Transverse colon (tissue), 4 donors: ENCODE results near the gene ADAMTS14.
"Not testable (repeated sequence)": the region's sequence is repeated elsewhere in the genome, so short reads cannot be mapped to it uniquely, and the experiment has no call there.

Source experiments
- CTCF ChIP-seq, 5 experiments: fragments of 200-600 bp in 3 of 5; fragments of 450-650 bp in 2 of 5; sonication (generic) in 3 of 5; IDR thresholded peaks; 1 replicate in 2 of 5; 2 replicates in 3 of 5; pipeline ENCODE4 v1.5.1; 2016 to 2017; ENCODE audit warnings: antibody characterized with exemption in 5 of 5, inconsistent platforms in 3 of 5, mild to moderate bottlenecking in 2 of 5, moderate library complexity in 1 of 5
- POLR2AphosphoS5 ChIP-seq, 3 donors: sonication (generic); formaldehyde crosslinking; IDR thresholded peaks; one replicate each; pipeline ENCODE4 v1.6.1; 2016; ENCODE audit warnings: antibody characterized with exemption in 3 of 3

DNA sequence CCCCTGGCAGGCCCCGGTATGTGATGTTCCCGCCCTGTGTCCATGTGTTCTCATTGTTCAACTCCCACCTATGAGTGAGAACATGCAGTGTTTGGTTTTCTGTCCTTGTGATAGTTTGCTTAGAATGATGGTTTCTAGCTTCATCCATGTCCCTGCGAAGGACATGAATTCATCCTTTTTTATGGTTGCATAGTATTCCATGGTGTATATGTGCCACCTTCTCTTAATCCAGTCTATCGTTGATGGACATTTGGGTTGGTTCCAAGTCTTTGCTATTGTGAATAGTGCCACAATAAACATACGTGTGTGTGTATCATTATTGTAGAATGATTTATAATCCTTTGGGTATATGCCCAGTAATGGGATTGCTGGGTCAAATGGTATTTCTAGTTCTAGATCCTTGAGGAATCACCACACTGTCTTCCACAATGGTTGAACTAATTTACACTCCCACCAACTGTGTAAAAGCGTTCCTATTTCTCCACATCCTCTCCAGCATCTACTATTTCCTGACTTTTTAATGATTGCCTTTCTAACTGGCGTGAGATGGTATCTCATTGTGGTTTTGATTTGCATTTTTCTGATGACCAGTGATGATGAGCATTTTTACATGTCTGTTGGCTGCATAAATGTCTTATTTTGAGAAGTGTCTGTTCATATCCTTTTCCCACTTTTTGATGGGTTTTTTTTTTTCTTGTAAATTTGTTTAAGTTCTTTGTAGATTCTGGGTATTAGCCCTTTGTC lies 32.5 kb upstream of the ADAMTS14 start:
- not testable (repeated sequence) for TF ChIP-seq POLR2AphosphoS5, CTCF (IDR thresholded peaks at IDR 0.05)
